Urinary bladder (tissue), 4 donors: Measurements from ENCODE around the gene PDZD2. TPM values are rescaled to one million over a fixed set of nuclear protein-coding genes. Genes with fewer than 3 reads are reported as not detected.

Source experiments
- DNase-seq: peaks from one replicate; pipeline ENCODE4 v3.0.0-alpha.2; 2015; ENCODE audit errors: extremely low spot score
- H3K27ac ChIP-seq: one replicate; pipeline ENCODE4 v1.5.1; 2013; ENCODE audit warnings: low read depth, mild to moderate bottlenecking, moderate library complexity
- H3K36me3 ChIP-seq: one replicate; pipeline ENCODE4 v1.6.1; 2013; ENCODE audit warnings: mild to moderate bottlenecking, moderate library complexity; ENCODE audit not compliant: insufficient read depth
- H3K4me1 ChIP-seq: one replicate; pipeline ENCODE4 v1.6.1; 2013; ENCODE audit warnings: mild to moderate bottlenecking, moderate library complexity; ENCODE audit not compliant: insufficient read depth
- H3K4me3 ChIP-seq: one replicate; pipeline ENCODE4 v1.5.1; 2013; ENCODE audit warnings: low read depth, low read length
- WGBS: extraction: QIAGEN DNeasy Blood & Tissue Kit; methylation state at CpG from one replicate; pipeline ENCODE4 v1.1.7; 2013; 5-methylcytosine and 5-hydroxymethylcytosine counted together
- polyA plus RNA-seq: library from polyadenylated mRNA; stranded (reverse); fragments of 200-250 nt; gene quantifications from one replicate; pipeline ENCODE4 v1.2.3, GENCODE V29; 2013
- total RNA-seq: library from RNA; depleted of rRNA; stranded (reverse); fragments of >200 nt; gene quantifications from one replicate; pipeline ENCODE4 v1.2.3, GENCODE V29; 2014
- donor health status: healthy with polysubstance abuse.
- donor health status: healthy.

PDZD2 gene
- total and polyA plus RNA-seq, 2 donors, result 4.5 to 8.1 TPM

- Histone ChIP-seq H3K4me3 (no peak overlapping the region), H3K36me3 (no peaks in the 10 kb centered on the region), H3K4me1 (no peaks in the 10 kb centered on the region), H3K27ac (no peak overlapping the region)
- 66% methylated on average over 1 of the region's 1 CpG for WGBS
- no peak for DNase-seq
Observed at GRCh38 chr5:31741496-31741895, 102.6 kb downstream of the PDZD2 start.

- no peaks in the 10 kb centered on the region for H3K4me1 ChIP-seq
- WGBS, result 82% methylated on average over 3 of the region's 3 CpGs
- no peaks in the 10 kb centered on the region for H3K36me3 ChIP-seq
- H3K4me3 ChIP-seq, result no peak overlapping the region
- H3K27ac ChIP-seq, result no peak overlapping the region
- DNase-seq, result no peak
Observed at GRCh38 chr5:31743678-31744077, 104.7 kb downstream of the PDZD2 start.

GRCh38 chr5:31748458-31749172, 109.7 kb downstream of the PDZD2 start:
- H3K36me3 ChIP-seq, result no peaks in the 10 kb centered on the region
- H3K4me3 ChIP-seq, result no peak overlapping the region
- no peak for DNase-seq
- 77% methylated on average over 3 of the region's 3 CpGs for WGBS
- H3K4me1 ChIP-seq, result no peaks in the 10 kb centered on the region
- H3K27ac ChIP-seq, result no peak overlapping the region

- H3K36me3 ChIP-seq, result no peaks in the 10 kb centered on the region
- DNase-seq, result no peak
- no peaks in the 10 kb centered on the region for H3K4me1 ChIP-seq
- no peak overlapping the region for H3K27ac ChIP-seq
- H3K4me3 ChIP-seq, result no peak overlapping the region
- WGBS, result 80% methylated on average over 12 of the region's 12 CpGs
Observed at GRCh38 chr5:31750215-31750614, 111.3 kb downstream of the PDZD2 start.

- Histone ChIP-seq H3K4me1 (no peaks in the 10 kb centered on the region), H3K4me3 (no peak overlapping the region), H3K36me3 (no peaks in the 10 kb centered on the region), H3K27ac (no peak overlapping the region)
- 48% methylated on average over 3 of the region's 3 CpGs for WGBS
- no peak for DNase-seq
Observed at GRCh38 chr5:31751610-31752009, 112.7 kb downstream of the PDZD2 start.

GRCh38 chr5:31753700-31754357, 114.9 kb downstream of the PDZD2 start:
- DNase-seq, result no peak
- Histone ChIP-seq H3K27ac (no peak overlapping the region), H3K4me3 (no peak overlapping the region), H3K4me1 (no peaks in the 10 kb centered on the region), H3K36me3 (no peaks in the 10 kb centered on the region)
- 72% methylated on average over 9 of the region's 9 CpGs for WGBS

- Histone ChIP-seq H3K36me3 (no peaks in the 10 kb centered on the region), H3K4me1 (no peaks in the 10 kb centered on the region), H3K4me3 (no peak overlapping the region), H3K27ac (no peak overlapping the region)
- DNase-seq, result no peak
- 88% methylated on average over 4 of the region's 4 CpGs for WGBS
Observed at GRCh38 chr5:31754358-31754704, 115.4 kb downstream of the PDZD2 start.

DNA sequence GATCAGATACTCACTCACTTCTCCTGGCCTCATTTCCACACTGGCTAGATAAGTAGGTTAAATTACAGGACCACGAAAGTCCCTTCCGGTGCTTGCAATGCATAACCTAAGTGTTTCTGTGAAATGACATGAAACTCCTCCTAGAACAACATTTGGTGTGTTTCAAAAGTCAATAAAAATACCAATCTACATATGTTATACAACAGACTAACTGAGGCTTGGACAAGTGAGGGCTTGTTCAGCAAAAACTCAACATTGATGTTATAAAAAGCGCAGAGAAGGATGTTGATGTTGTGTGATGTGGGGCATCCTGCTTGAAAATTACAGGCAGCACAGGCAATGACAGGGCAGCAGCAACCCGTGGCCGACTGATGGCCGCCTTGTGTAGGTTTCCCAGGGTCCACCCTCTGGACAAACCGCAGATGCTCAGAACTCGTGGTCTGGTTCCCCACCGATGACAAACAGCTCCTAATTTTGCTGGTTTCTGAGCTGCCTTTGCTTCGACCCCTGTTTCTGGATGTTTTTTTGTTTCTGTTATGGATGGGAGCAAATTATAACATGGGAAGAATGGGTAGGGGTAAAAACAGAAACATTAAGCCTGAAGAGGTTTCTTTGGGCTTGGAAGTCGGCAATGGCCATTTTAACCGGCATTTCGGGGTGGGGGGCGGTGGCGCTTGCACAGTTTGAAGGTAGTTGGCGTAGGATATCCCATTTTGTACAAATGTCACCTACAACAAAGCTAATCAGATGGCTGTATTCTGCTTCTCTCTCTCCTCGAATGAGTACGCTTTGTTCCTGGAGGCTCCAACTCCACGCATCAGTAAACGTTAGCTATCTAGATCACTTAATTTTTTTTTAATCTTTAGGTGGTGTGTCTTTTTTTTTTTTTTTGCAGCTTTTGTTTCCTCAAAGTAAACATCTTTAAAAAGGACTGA, 116.1 kb downstream of the PDZD2 start:
- no peaks in the 10 kb centered on the region for H3K4me1 ChIP-seq
- H3K36me3 ChIP-seq, result no peaks in the 10 kb centered on the region
- no peak overlapping the region for H3K4me3 ChIP-seq
- no peak for DNase-seq
- no peak overlapping the region for H3K27ac ChIP-seq
- WGBS, result 67% methylated on average over 20 of the region's 20 CpGs

DNA sequence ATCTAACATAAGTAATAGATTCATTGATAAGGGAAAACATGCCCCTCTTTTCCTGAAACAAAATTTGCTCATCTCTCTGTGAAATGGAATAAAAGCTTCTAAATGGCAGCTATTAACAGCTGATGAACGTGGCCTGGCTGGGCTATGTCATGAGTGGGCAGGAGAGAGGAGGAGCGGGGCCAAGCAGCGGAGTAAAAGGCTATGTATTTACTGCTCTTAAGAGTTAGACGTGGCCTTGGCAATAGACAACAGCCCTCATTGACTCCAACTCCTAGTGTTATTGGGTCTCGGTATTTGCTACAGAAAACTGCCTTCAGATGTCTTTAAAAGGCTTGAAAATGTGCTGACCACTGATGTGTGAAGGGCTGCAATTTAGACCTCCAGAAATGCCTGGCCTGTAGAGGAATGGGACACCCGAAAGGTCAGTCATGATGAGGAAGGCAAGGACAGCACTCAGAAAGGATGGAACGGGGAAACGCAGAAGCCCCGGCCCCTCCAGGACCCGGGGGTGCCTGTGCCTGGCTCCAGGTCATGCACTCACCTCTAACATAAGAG, 116.8 kb downstream of the PDZD2 start:
- no peak for DNase-seq
- Histone ChIP-seq H3K27ac (no peak overlapping the region), H3K4me3 (no peak overlapping the region), H3K36me3 (no peaks in the 10 kb centered on the region), H3K4me1 (no peaks in the 10 kb centered on the region)
- WGBS, result 79% methylated on average over 10 of the region's 10 CpGs

GRCh38 chr5:31757806-31758205, 118.9 kb downstream of the PDZD2 start:
- no peak overlapping the region for H3K4me3 ChIP-seq
- WGBS, result 78% methylated on average over 8 of the region's 8 CpGs
- no peaks in the 10 kb centered on the region for H3K36me3 ChIP-seq
- no peak for DNase-seq
- H3K4me1 ChIP-seq, result no peaks in the 10 kb centered on the region
- H3K27ac ChIP-seq, result no peak overlapping the region

- no peak overlapping the region for H3K27ac ChIP-seq
- H3K36me3 ChIP-seq, result no peaks in the 10 kb centered on the region
- 73% methylated on average over 11 of the region's 11 CpGs for WGBS
- no peaks in the 10 kb centered on the region for H3K4me1 ChIP-seq
- no peak overlapping the region for H3K4me3 ChIP-seq
- DNase-seq, result no peak
Observed at GRCh38 chr5:31758803-31759425, 120.0 kb downstream of the PDZD2 start.

DNA sequence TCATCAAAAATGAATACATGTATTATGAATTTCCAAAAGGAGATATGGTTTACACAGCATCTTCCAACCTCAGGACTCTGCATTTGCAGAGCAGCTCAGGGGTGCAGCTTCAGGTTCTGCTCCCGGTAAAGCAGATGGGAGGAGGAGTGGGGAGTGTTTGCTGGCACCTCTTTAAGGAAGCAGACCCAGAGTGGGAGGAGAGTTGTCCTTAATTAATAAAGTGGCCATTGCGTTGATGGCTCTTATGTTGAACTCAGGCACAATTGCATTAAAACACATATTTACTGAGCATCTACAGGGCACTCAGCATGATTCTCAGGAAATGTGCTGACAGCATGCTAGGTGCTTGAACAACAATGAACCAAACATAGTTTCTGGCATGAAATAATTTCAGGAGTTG, 121.0 kb downstream of the PDZD2 start:
- H3K27ac ChIP-seq, result no peak overlapping the region
- no peak for DNase-seq
- no peaks in the 10 kb centered on the region for H3K36me3 ChIP-seq
- H3K4me3 ChIP-seq, result no peak overlapping the region
- H3K4me1 ChIP-seq, result no peaks in the 10 kb centered on the region
- WGBS, result 73% methylated on average over 2 of the region's 2 CpGs

DNA sequence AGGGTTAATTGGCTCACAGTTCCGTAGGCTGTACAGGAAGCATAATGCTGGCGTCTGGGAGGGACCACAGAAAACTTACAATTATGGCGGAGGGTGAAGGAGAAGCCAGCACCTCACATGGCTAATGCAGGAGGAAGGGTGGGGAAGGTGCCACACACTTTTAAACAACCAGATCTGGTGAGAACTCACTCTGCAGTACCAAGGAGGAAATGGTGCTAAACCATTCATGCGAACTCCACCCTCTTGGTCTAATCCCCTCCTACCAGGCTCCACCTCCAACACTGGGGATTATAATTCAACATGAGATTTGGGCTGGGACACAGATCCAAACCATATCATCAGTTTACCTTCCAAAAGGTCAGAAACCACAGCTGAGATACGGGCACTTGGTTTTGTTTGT, 122.9 kb downstream of the PDZD2 start:
- WGBS, result 81% methylated on average over 5 of the region's 5 CpGs
- no peak for DNase-seq
- Histone ChIP-seq H3K4me1 (no peaks in the 10 kb centered on the region), H3K27ac (no peak overlapping the region), H3K36me3 (no peaks in the 10 kb centered on the region), H3K4me3 (no peak overlapping the region)
